ENCODE data around the gene KRTAP9-7.
"Not testable (repeated sequence)": the region's sequence is repeated elsewhere in the genome, so short reads cannot be mapped to it uniquely, and the experiment has no call there.

The KRTAP9-7 gene

GRCh38 chr17:41275648-41276190 is at the start of gene KRTAP9-7:
KRTAP9-7 (plus strand) TSS chr17:41275698; CDS start chr17:41275698, 0 bp downstream.
- H3K36me3 ChIP-seq (ENCODE audit: insufficient read depth, low read length); H3K9ac ChIP-seq (ENCODE audit: low read length); H3K9me3 ChIP-seq (ENCODE audit: low read length); H3K4me1 ChIP-seq (ENCODE audit: insufficient read depth, low read length); H3K4me3 ChIP-seq (ENCODE audit: low read depth in 1 of 2, low read length in 2 of 2); H3K27me3 ChIP-seq (ENCODE audit: control insufficient read depth in 1 of 2, insufficient read depth in 2 of 2, low read length in 2 of 2); H3K27ac ChIP-seq (ENCODE audit: low read depth, low read length): not testable (repeated sequence)

GRCh38 chr17:41226051-41226450 is 49.4 kb upstream of the KRTAP9-7 start:
- H3K27ac ChIP-seq (ENCODE audit: low read depth, low read length), result no peak overlapping the region
- no peak overlapping the region for H3K4me3 ChIP-seq (ENCODE audit: low read depth in 1 of 2, low read length in 2 of 2)
- H3K9me3 ChIP-seq (ENCODE audit: low read length), result no peaks in the 10 kb centered on the region
- no peaks in the 10 kb centered on the region for H3K4me1 ChIP-seq (ENCODE audit: insufficient read depth, low read length)
- H3K36me3 ChIP-seq (ENCODE audit: insufficient read depth, low read length), result no peaks in the 10 kb centered on the region
- H3K9ac ChIP-seq (ENCODE audit: low read length), result no peak overlapping the region
- H3K27me3 ChIP-seq (ENCODE audit: control insufficient read depth in 1 of 2, insufficient read depth in 2 of 2, low read length in 2 of 2), result no peaks in the 10 kb centered on the region

GRCh38 chr17:41226598-41227095 is 48.9 kb upstream of the KRTAP9-7 start, which contains the start of gene KRTAP9-2:
KRTAP9-2 (plus strand) TSS chr17:41226648; CDS start chr17:41226655, 7 bp downstream.
- H3K27me3 ChIP-seq (ENCODE audit: control insufficient read depth in 1 of 2, insufficient read depth in 2 of 2, low read length in 2 of 2); H3K27ac ChIP-seq (ENCODE audit: low read depth, low read length); H3K4me1 ChIP-seq (ENCODE audit: insufficient read depth, low read length); H3K9ac ChIP-seq (ENCODE audit: low read length); H3K36me3 ChIP-seq (ENCODE audit: insufficient read depth, low read length); H3K9me3 ChIP-seq (ENCODE audit: low read length); H3K4me3 ChIP-seq (ENCODE audit: low read depth in 1 of 2, low read length in 2 of 2): not testable (repeated sequence)

- H3K27me3 ChIP-seq (ENCODE audit: control insufficient read depth in 1 of 2, insufficient read depth in 2 of 2, low read length in 2 of 2), result no peaks in the 10 kb centered on the region
- no peaks in the 10 kb centered on the region for H3K9me3 ChIP-seq (ENCODE audit: low read length)
- H3K4me1 ChIP-seq (ENCODE audit: insufficient read depth, low read length), result no peaks in the 10 kb centered on the region
- no peak overlapping the region for H3K4me3 ChIP-seq (ENCODE audit: low read depth in 1 of 2, low read length in 2 of 2)
- no peak overlapping the region for H3K9ac ChIP-seq (ENCODE audit: low read length)
- H3K27ac ChIP-seq (ENCODE audit: low read depth, low read length), result no peak overlapping the region
- no peaks in the 10 kb centered on the region for H3K36me3 ChIP-seq (ENCODE audit: insufficient read depth, low read length)
Observed at GRCh38 chr17:41230094-41230493, 45.4 kb upstream of the KRTAP9-7 start.

- Histone ChIP-seq H3K4me1 (ENCODE audit: insufficient read depth, low read length) (no peaks in the 10 kb centered on the region), H3K4me3 (ENCODE audit: low read depth in 1 of 2, low read length in 2 of 2) (no peak overlapping the region), H3K9ac (ENCODE audit: low read length) (no peak overlapping the region)
Observed at GRCh38 chr17:41231731-41232130, 43.8 kb upstream of the KRTAP9-7 start.

GRCh38 chr17:41232399-41233105 is 42.9 kb upstream of the KRTAP9-7 start, which contains the start of gene KRTAP9-3:
KRTAP9-3 (plus strand) TSS chr17:41232449; CDS start chr17:41232502, 53 bp downstream.
- not testable (repeated sequence) for H3K27me3 ChIP-seq (ENCODE audit: control insufficient read depth in 1 of 2, insufficient read depth in 2 of 2, low read length in 2 of 2); H3K4me3 ChIP-seq (ENCODE audit: low read depth in 1 of 2, low read length in 2 of 2); H3K36me3 ChIP-seq (ENCODE audit: insufficient read depth, low read length); H3K9ac ChIP-seq (ENCODE audit: low read length); H3K4me1 ChIP-seq (ENCODE audit: insufficient read depth, low read length); H3K9me3 ChIP-seq (ENCODE audit: low read length); H3K27ac ChIP-seq (ENCODE audit: low read depth, low read length)

More at GRCh38 chr17:41231731-41232130, 43.8 kb upstream of the KRTAP9-7 start:
- no peaks in the 10 kb centered on the region for H3K27me3 ChIP-seq (ENCODE audit: control insufficient read depth in 1 of 2, insufficient read depth in 2 of 2, low read length in 2 of 2)
- no peaks in the 10 kb centered on the region for H3K9me3 ChIP-seq (ENCODE audit: low read length)
- no peak overlapping the region for H3K27ac ChIP-seq (ENCODE audit: low read depth, low read length)
- H3K36me3 ChIP-seq (ENCODE audit: insufficient read depth, low read length), result no peaks in the 10 kb centered on the region

- not testable (repeated sequence) for H3K36me3 ChIP-seq (ENCODE audit: insufficient read depth, low read length); H3K9me3 ChIP-seq (ENCODE audit: low read length); H3K4me1 ChIP-seq (ENCODE audit: insufficient read depth, low read length); H3K27me3 ChIP-seq (ENCODE audit: control insufficient read depth in 1 of 2, insufficient read depth in 2 of 2, low read length in 2 of 2); H3K27ac ChIP-seq (ENCODE audit: low read depth, low read length); H3K4me3 ChIP-seq (ENCODE audit: low read depth in 1 of 2, low read length in 2 of 2); H3K9ac ChIP-seq (ENCODE audit: low read length)
Observed at GRCh38 chr17:41237116-41237515, 38.4 kb upstream of the KRTAP9-7 start.

GRCh38 chr17:41237949-41238437 is 37.5 kb upstream of the KRTAP9-7 start, which contains the start of gene KRTAP9-8:
KRTAP9-8 (plus strand) TSS chr17:41237999; CDS start chr17:41238052, 53 bp downstream.
- not testable (repeated sequence) for H3K27ac ChIP-seq (ENCODE audit: low read depth, low read length); H3K36me3 ChIP-seq (ENCODE audit: insufficient read depth, low read length); H3K27me3 ChIP-seq (ENCODE audit: control insufficient read depth in 1 of 2, insufficient read depth in 2 of 2, low read length in 2 of 2); H3K4me3 ChIP-seq (ENCODE audit: low read depth in 1 of 2, low read length in 2 of 2); H3K4me1 ChIP-seq (ENCODE audit: insufficient read depth, low read length); H3K9me3 ChIP-seq (ENCODE audit: low read length); H3K9ac ChIP-seq (ENCODE audit: low read length)

- H3K36me3 ChIP-seq (ENCODE audit: insufficient read depth, low read length); H3K27ac ChIP-seq (ENCODE audit: low read depth, low read length); H3K4me3 ChIP-seq (ENCODE audit: low read depth in 1 of 2, low read length in 2 of 2); H3K27me3 ChIP-seq (ENCODE audit: control insufficient read depth in 1 of 2, insufficient read depth in 2 of 2, low read length in 2 of 2); H3K9ac ChIP-seq (ENCODE audit: low read length); H3K4me1 ChIP-seq (ENCODE audit: insufficient read depth, low read length); H3K9me3 ChIP-seq (ENCODE audit: low read length): not testable (repeated sequence)
Observed at GRCh38 chr17:41246995-41247787, 28.3 kb upstream of the KRTAP9-7 start.

GRCh38 chr17:41249637-41250240 is 25.8 kb upstream of the KRTAP9-7 start, which contains the start of gene KRTAP9-4:
KRTAP9-4 (plus strand) TSS chr17:41249687; CDS start chr17:41249721, 34 bp downstream.
- H3K9me3 ChIP-seq (ENCODE audit: low read length); H3K27ac ChIP-seq (ENCODE audit: low read depth, low read length): not testable (repeated sequence)

GRCh38 chr17:41251261-41251660 is 24.2 kb upstream of the KRTAP9-7 start:
- Histone ChIP-seq H3K36me3 (ENCODE audit: insufficient read depth, low read length) (no peaks in the 10 kb centered on the region), H3K4me3 (ENCODE audit: low read depth in 1 of 2, low read length in 2 of 2) (no peak overlapping the region), H3K27me3 (ENCODE audit: control insufficient read depth in 1 of 2, insufficient read depth in 2 of 2, low read length in 2 of 2) (no peaks in the 10 kb centered on the region), H3K27ac (ENCODE audit: low read depth, low read length) (no peak overlapping the region), H3K4me1 (ENCODE audit: insufficient read depth, low read length) (no peaks in the 10 kb centered on the region), H3K9me3 (ENCODE audit: low read length) (no peaks in the 10 kb centered on the region), H3K9ac (ENCODE audit: low read length) (no peak overlapping the region)

More at GRCh38 chr17:41249637-41250240, 25.8 kb upstream of the KRTAP9-7 start, which contains the start of gene KRTAP9-4:
- not testable (repeated sequence) for H3K4me1 ChIP-seq (ENCODE audit: insufficient read depth, low read length); H3K36me3 ChIP-seq (ENCODE audit: insufficient read depth, low read length); H3K4me3 ChIP-seq (ENCODE audit: low read depth in 1 of 2, low read length in 2 of 2); H3K27me3 ChIP-seq (ENCODE audit: control insufficient read depth in 1 of 2, insufficient read depth in 2 of 2, low read length in 2 of 2); H3K9ac ChIP-seq (ENCODE audit: low read length)
